ENCODE data around the gene OR4M2. TPM values are rescaled to one million over a fixed set of nuclear protein-coding genes. Genes with fewer than 3 reads are reported as not detected.
"Not testable (repeated sequence)": the region's sequence is repeated elsewhere in the genome, so short reads cannot be mapped to it uniquely, and the experiment has no call there.

Gene OR4M2, protein sequence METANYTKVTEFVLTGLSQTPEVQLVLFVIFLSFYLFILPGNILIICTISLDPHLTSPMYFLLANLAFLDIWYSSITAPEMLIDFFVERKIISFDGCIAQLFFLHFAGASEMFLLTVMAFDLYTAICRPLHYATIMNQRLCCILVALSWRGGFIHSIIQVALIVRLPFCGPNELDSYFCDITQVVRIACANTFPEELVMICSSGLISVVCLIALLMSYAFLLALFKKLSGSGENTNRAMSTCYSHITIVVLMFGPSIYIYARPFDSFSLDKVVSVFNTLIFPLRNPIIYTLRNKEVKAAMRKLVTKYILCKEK
- total RNA-seq (2021) (not detected in 2 replicates), Bru-seq, nascent RNA (not detected), BruChase-seq, experiment 1, labeled RNA remaining after a 2-hour chase (not detected), BruChase-seq, experiment 2, labeled RNA remaining after a 6-hour chase (not detected)
- long read RNA-seq: 0 reads

- H3K4me2 ChIP-seq; H3K4me3 ChIP-seq; H3F3A ChIP-seq (ENCODE audit: insufficient read depth, low read depth); H3K4me1 ChIP-seq (replicated peaks; ENCODE audit: insufficient read depth); DNase-seq; intact Hi-C loops (cut with micrococcal nuclease; ENCODE audit: unreplicated experiment); H3K9me3 ChIP-seq (ENCODE audit: insufficient read depth, low read depth); H3K36me3 ChIP-seq (ENCODE audit: low read depth); H2AFZ ChIP-seq; H4K20me1 ChIP-seq (ENCODE audit: insufficient read depth); H3K27me3 ChIP-seq (ENCODE audit: insufficient read depth, low read depth); H3K9me2 ChIP-seq (ENCODE audit: insufficient read depth); BruUV-seq (replicated peaks); H3K79me2 ChIP-seq (ENCODE audit: low read depth); POLR2A ChIA-PET (ENCODE audit: unreplicated experiment); CTCF ChIA-PET; H3K27ac ChIP-seq: not testable (repeated sequence)
These were observed at the start of gene OR4M2 for GRCh38 chr15:22080227-22080626. TSS of gene OR4M2 (plus strand) at chr15:22080527. CDS start at chr15:22080625, 98 bp downstream.

GRCh38 chr15:22069267-22069666, 11.1 kb upstream of the OR4M2 start:
- H3K79me2 ChIP-seq (ENCODE audit: low read depth); intact Hi-C loops (cut with micrococcal nuclease; ENCODE audit: unreplicated experiment); BruUV-seq (replicated peaks); H3K4me1 ChIP-seq (replicated peaks; ENCODE audit: insufficient read depth); H4K20me1 ChIP-seq (ENCODE audit: insufficient read depth); POLR2A ChIA-PET (ENCODE audit: unreplicated experiment); H3K9me2 ChIP-seq (ENCODE audit: insufficient read depth); H3K4me2 ChIP-seq; H3K9me3 ChIP-seq (ENCODE audit: insufficient read depth, low read depth); H3F3A ChIP-seq (ENCODE audit: insufficient read depth, low read depth); H3K27me3 ChIP-seq (ENCODE audit: insufficient read depth, low read depth); CTCF ChIA-PET; H3K36me3 ChIP-seq (ENCODE audit: low read depth); H2AFZ ChIP-seq; DNase-seq; H3K4me3 ChIP-seq; H3K27ac ChIP-seq: not testable (repeated sequence)

- CTCF ChIA-PET; H3F3A ChIP-seq (ENCODE audit: insufficient read depth, low read depth); H3K9me2 ChIP-seq (ENCODE audit: insufficient read depth); H3K9me3 ChIP-seq (ENCODE audit: insufficient read depth, low read depth); H2AFZ ChIP-seq; H3K27me3 ChIP-seq (ENCODE audit: insufficient read depth, low read depth); POLR2A ChIA-PET (ENCODE audit: unreplicated experiment); H3K4me3 ChIP-seq; H3K4me1 ChIP-seq (replicated peaks; ENCODE audit: insufficient read depth); H3K27ac ChIP-seq; H4K20me1 ChIP-seq (ENCODE audit: insufficient read depth); H3K4me2 ChIP-seq; H3K36me3 ChIP-seq (ENCODE audit: low read depth); DNase-seq; H3K79me2 ChIP-seq (ENCODE audit: low read depth); BruUV-seq (replicated peaks); intact Hi-C loops (cut with micrococcal nuclease; ENCODE audit: unreplicated experiment): not testable (repeated sequence)
These were observed 1.1 kb downstream of the OR4M2 start for GRCh38 chr15:22081386-22081785.

- H3K9me2 ChIP-seq (ENCODE audit: insufficient read depth); H4K20me1 ChIP-seq (ENCODE audit: insufficient read depth); BruUV-seq (replicated peaks); H2AFZ ChIP-seq; H3F3A ChIP-seq (ENCODE audit: insufficient read depth, low read depth); H3K36me3 ChIP-seq (ENCODE audit: low read depth); H3K4me1 ChIP-seq (replicated peaks; ENCODE audit: insufficient read depth); H3K9me3 ChIP-seq (ENCODE audit: insufficient read depth, low read depth); CTCF ChIA-PET; DNase-seq; H3K27ac ChIP-seq; intact Hi-C loops (cut with micrococcal nuclease; ENCODE audit: unreplicated experiment); H3K27me3 ChIP-seq (ENCODE audit: insufficient read depth, low read depth); H3K79me2 ChIP-seq (ENCODE audit: low read depth); H3K4me3 ChIP-seq; H3K4me2 ChIP-seq; POLR2A ChIA-PET (ENCODE audit: unreplicated experiment): not testable (repeated sequence)
These were observed 18.4 kb downstream of the OR4M2 start for GRCh38 chr15:22098616-22099253.

DNA sequence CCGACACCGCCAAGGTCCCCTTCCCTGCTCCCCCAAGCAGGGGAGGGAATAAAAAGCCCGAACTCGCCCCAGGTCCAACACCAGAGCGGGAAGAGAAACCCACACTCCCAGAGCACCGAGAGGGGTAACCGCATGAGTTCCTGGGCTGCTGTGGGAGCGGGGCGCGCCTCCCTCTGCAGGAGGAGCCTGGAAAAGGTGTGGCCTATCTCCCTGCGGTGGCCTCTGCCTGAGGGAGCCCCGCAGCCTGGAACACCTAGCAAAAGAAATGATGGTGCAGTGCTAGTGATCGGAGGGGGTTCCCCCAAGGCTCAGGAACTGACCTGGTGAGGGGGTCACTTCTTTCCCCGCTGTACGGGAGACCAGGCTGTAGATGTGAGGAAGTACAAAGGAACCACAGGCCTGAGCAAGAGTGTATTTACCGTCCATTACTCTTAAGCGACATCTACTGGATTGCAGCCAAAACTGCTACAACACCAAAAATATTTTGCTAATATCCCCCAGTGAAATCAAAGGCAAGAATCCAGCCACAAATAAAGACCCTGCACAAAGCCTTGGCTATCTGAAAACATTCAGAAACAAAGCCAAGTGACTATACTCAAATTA, 19.1 kb downstream of the OR4M2 start:
- DNase-seq; H3K27me3 ChIP-seq (ENCODE audit: insufficient read depth, low read depth); H3K27ac ChIP-seq; H3K9me2 ChIP-seq (ENCODE audit: insufficient read depth); H3K4me2 ChIP-seq; H3K9me3 ChIP-seq (ENCODE audit: insufficient read depth, low read depth); H4K20me1 ChIP-seq (ENCODE audit: insufficient read depth); H3K36me3 ChIP-seq (ENCODE audit: low read depth); CTCF ChIA-PET; H3K4me3 ChIP-seq; H3K79me2 ChIP-seq (ENCODE audit: low read depth); POLR2A ChIA-PET (ENCODE audit: unreplicated experiment); H3F3A ChIP-seq (ENCODE audit: insufficient read depth, low read depth); H2AFZ ChIP-seq; intact Hi-C loops (cut with micrococcal nuclease; ENCODE audit: unreplicated experiment); BruUV-seq (replicated peaks); H3K4me1 ChIP-seq (replicated peaks; ENCODE audit: insufficient read depth): not testable (repeated sequence)

GRCh38 chr15:22122033-22122432, 41.7 kb downstream of the OR4M2 start:
- intact Hi-C loops (cut with micrococcal nuclease; ENCODE audit: unreplicated experiment); H3K79me2 ChIP-seq (ENCODE audit: low read depth); H2AFZ ChIP-seq; H3K9me2 ChIP-seq (ENCODE audit: insufficient read depth); H4K20me1 ChIP-seq (ENCODE audit: insufficient read depth); H3K4me2 ChIP-seq; H3F3A ChIP-seq (ENCODE audit: insufficient read depth, low read depth); DNase-seq; POLR2A ChIA-PET (ENCODE audit: unreplicated experiment); H3K4me3 ChIP-seq; H3K27me3 ChIP-seq (ENCODE audit: insufficient read depth, low read depth); H3K4me1 ChIP-seq (replicated peaks; ENCODE audit: insufficient read depth); H3K36me3 ChIP-seq (ENCODE audit: low read depth); H3K27ac ChIP-seq; BruUV-seq (replicated peaks); CTCF ChIA-PET; H3K9me3 ChIP-seq (ENCODE audit: insufficient read depth, low read depth): not testable (repeated sequence)

Measured in PC-9 (cell line).